HL-60 (cell line): ENCODE measurements around the gene CNTNAP2.

Experiments
- DNase-seq, 2 experiments: peaks; one replicate each; pipeline ENCODE4 v3.0.0-alpha.2; 2010 to 2020; ENCODE audit warnings: low read depth in 1 of 2, low spot score in 1 of 2
- H3K27ac ChIP-seq: fragments of 250-450 bp; sonication (Bioruptor Pico); replicated peaks from 2 replicates; pipeline ENCODE4 v1.5.1; 2020; ENCODE audit warnings: mild to moderate bottlenecking, moderate library complexity
- H3K27me3 ChIP-seq: fragments of 250-450 bp; sonication (Bioruptor Pico); 2 replicates; pipeline ENCODE4 v1.5.1; 2021; ENCODE audit warnings: mild to moderate bottlenecking, moderate library complexity; ENCODE audit not compliant: insufficient read depth, poor library complexity, severe bottlenecking
- H3K4me3 ChIP-seq: replicated peaks from 2 replicates; pipeline ENCODE4 v1.5.1; 2011; ENCODE audit warnings: mild to moderate bottlenecking, control low read depth, low read length; ENCODE audit not compliant: insufficient read depth
- CTCF ChIP-seq: IDR thresholded peaks from one replicate; pipeline ENCODE4 v1.5.1; 2011; ENCODE audit warnings: low read length, control low read depth, inconsistent platforms; ENCODE audit not compliant: insufficient read depth
- GABPA ChIP-seq: IDR thresholded peaks from 2 replicates; pipeline ENCODE4 v1.6.1; 2012; ENCODE audit warnings: low read depth
- POLR2AphosphoS5 ChIP-seq: IDR thresholded peaks from 2 replicates; pipeline ENCODE4 v1.6.1; 2012; ENCODE audit warnings: low read depth
- REST ChIP-seq: IDR thresholded peaks from 2 replicates; pipeline ENCODE4 v1.6.1; 2012; ENCODE audit warnings: low read depth; ENCODE audit not compliant: insufficient replicate concordance
- SPI1 ChIP-seq: IDR thresholded peaks from 2 replicates; pipeline ENCODE4 v1.6.1; 2012; ENCODE audit warnings: low read depth, mild to moderate bottlenecking, borderline replicate concordance

The CNTNAP2 gene

GRCh38 chr7:148390381-148390780, 2273.8 kb downstream of the CNTNAP2 start:
- no peak for DNase-seq
- Histone ChIP-seq H3K27me3 (no peaks in the 10 kb centered on the region), H3K4me3 (no peak overlapping the region), H3K27ac (no peak overlapping the region)
- no peak for TF ChIP-seq GABPA
- no peak for TF ChIP-seq SPI1
- no peak for TF ChIP-seq REST
- TF ChIP-seq CTCF = no peak
- no peak for TF ChIP-seq POLR2AphosphoS5

- TF ChIP-seq POLR2AphosphoS5 (no peak), SPI1 (no peak), GABPA (no peak), CTCF (no peak), REST (no peak)
- no peak overlapping the region for H3K4me3 ChIP-seq
- no peak for DNase-seq
Measured at GRCh38 chr7:148391591-148391990, 2275.0 kb downstream of the CNTNAP2 start.

GRCh38 chr7:148394582-148394981, 2278.0 kb downstream of the CNTNAP2 start:
- DNase-seq = no peak
- no peak overlapping the region for H3K27ac ChIP-seq

More at GRCh38 chr7:148391591-148391990, 2275.0 kb downstream of the CNTNAP2 start:
- no peak overlapping the region for H3K27ac ChIP-seq
- H3K27me3 ChIP-seq = no peaks in the 10 kb centered on the region

More at GRCh38 chr7:148394582-148394981, 2278.0 kb downstream of the CNTNAP2 start:
- H3K4me3 ChIP-seq = no peak overlapping the region
- no peak for TF ChIP-seq CTCF
- no peak for TF ChIP-seq POLR2AphosphoS5
- TF ChIP-seq REST = no peak
- no peak for TF ChIP-seq GABPA
- TF ChIP-seq SPI1 = no peak
- no peaks in the 10 kb centered on the region for H3K27me3 ChIP-seq
